ENCODE measurements around the gene CKAP4. TPM values are rescaled to one million over a fixed set of nuclear protein-coding genes. Genes with fewer than 3 reads are reported as not detected.
A peak's percentile ranks its signal among the peaks of the same experiment; 100 is the strongest.

The CKAP4 gene
- total and polyA plus RNA-seq, 2 of the 13 experiments (the other 11 are each of a cell fraction or from before 2014, with no cell fraction given): 39.2 to 70.2 TPM

DNA sequence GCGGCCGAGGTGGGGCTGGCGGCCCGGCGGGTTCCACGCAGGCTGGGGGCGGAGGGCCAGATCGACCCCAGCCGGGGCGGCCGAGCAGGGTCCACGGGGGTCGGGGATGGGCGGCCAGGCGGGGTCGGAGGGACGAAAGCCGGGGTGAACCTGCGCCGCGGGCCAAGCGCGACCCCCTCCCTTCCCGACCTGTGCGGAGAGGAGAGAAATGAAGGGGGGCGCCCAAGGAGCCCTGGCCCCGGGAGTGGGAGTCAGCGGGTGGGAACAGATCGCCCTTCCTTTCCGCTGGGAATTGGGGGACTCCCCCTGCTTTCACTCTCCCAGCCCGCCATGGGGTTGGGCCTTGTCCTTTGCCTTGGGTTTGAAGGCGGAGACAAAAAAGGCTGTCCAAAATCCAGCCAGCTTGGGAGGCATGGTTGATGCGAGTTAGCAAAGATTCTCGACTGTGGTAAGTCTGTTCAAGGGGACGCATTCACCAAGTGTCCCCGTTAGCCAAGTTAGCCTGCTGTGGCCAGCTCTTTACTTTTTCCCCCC lies 559 bp upstream of the CKAP4 start (continued):
- TF ChIP-seq ETS1 (CRISPR knock-in tag; IDR thresholded peaks at IDR 0.05) (no peak), ZBTB7A (CRISPR knock-in tag; IDR thresholded peaks at IDR 0.05) (0 out of 2 replicates have a peak, but pooled peaks have one; percentile 62), KLF11 (CRISPR knock-in tag; IDR thresholded peaks at IDR 0.05) (no peak), ZNF232 (CRISPR knock-in tag; IDR thresholded peaks at IDR 0.05; ENCODE audit: borderline replicate concordance) (0 out of 2 replicates have a peak, but pooled peaks have one; percentile 28), BRCA1 (CRISPR knock-in tag; IDR thresholded peaks at IDR 0.05) (0 out of 2 replicates have a peak, but pooled peaks have one; percentile 45), NRL (CRISPR knock-in tag; IDR thresholded peaks at IDR 0.05; ENCODE audit: borderline replicate concordance) (0 out of 2 replicates have a peak, but pooled peaks have one; percentile 25), RORA (CRISPR knock-in tag; IDR thresholded peaks at IDR 0.05) (no peak), ZNF574 (CRISPR knock-in tag; IDR thresholded peaks at IDR 0.05) (no peak), ZBTB21 (CRISPR knock-in tag; IDR thresholded peaks at IDR 0.05) (no peak), ZNF205 (CRISPR knock-in tag; IDR thresholded peaks at IDR 0.05) (no peak), ZNF775 (CRISPR knock-in tag; IDR thresholded peaks at IDR 0.05; ENCODE audit: borderline replicate concordance) (no peak), ZNF740 (CRISPR knock-in tag; IDR thresholded peaks at IDR 0.05) (no peak), KDM5A (IDR thresholded peaks at IDR 0.05; ENCODE audit: borderline replicate concordance, low read length) (no peak), NKX3-1 (CRISPR knock-in tag; IDR thresholded peaks at IDR 0.05) (0 out of 2 replicates have a peak, but pooled peaks have one; percentile 45), ZNF784 (CRISPR knock-in tag; IDR thresholded peaks at IDR 0.05; ENCODE audit: borderline replicate concordance) (no peak), NFKBIZ (CRISPR knock-in tag; IDR thresholded peaks at IDR 0.05) (no peak), PCBP1 (IDR thresholded peaks at IDR 0.05; ENCODE audit: borderline replicate concordance, low read depth, low read length) (no peak), ATM (IDR thresholded peaks at IDR 0.05; ENCODE audit: borderline replicate concordance) (no peak), ELF1 (CRISPR knock-in tag; IDR thresholded peaks at IDR 0.05) (no peak), KLF6 (CRISPR knock-in tag; IDR thresholded peaks at IDR 0.05) (no peak)
- TF ChIP-seq, protein P1, sequence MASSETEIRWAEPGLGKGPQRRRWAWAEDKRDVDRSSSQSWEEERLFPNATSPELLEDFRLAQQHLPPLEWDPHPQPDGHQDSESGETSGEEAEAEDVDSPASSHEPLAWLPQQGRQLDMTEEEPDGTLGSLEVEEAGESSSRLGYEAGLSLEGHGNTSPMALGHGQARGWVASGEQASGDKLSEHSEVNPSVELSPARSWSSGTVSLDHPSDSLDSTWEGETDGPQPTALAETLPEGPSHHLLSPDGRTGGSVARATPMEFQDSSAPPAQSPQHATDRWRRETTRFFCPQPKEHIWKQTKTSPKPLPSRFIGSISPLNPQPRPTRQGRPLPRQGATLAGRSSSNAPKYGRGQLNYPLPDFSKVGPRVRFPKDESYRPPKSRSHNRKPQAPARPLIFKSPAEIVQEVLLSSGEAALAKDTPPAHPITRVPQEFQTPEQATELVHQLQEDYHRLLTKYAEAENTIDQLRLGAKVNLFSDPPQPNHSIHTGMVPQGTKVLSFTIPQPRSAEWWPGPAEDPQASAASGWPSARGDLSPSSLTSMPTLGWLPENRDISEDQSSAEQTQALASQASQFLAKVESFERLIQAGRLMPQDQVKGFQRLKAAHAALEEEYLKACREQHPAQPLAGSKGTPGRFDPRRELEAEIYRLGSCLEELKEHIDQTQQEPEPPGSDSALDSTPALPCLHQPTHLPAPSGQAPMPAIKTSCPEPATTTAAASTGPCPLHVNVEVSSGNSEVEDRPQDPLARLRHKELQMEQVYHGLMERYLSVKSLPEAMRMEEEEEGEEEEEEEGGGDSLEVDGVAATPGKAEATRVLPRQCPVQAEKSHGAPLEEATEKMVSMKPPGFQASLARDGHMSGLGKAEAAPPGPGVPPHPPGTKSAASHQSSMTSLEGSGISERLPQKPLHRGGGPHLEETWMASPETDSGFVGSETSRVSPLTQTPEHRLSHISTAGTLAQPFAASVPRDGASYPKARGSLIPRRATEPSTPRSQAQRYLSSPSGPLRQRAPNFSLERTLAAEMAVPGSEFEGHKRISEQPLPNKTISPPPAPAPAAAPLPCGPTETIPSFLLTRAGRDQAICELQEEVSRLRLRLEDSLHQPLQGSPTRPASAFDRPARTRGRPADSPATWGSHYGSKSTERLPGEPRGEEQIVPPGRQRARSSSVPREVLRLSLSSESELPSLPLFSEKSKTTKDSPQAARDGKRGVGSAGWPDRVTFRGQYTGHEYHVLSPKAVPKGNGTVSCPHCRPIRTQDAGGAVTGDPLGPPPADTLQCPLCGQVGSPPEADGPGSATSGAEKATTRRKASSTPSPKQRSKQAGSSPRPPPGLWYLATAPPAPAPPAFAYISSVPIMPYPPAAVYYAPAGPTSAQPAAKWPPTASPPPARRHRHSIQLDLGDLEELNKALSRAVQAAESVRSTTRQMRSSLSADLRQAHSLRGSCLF (CRISPR knock-in tag; IDR thresholded peaks at IDR 0.05; ENCODE audit: borderline replicate concordance): no peak

Measured in HepG2 (cell line).